Measurements from ENCODE around the gene SEC14L2.
"Not testable (repeated sequence)": the region's sequence is repeated elsewhere in the genome, so short reads cannot be mapped to it uniquely, and the experiment has no call there.

Gene SEC14L2

DNA sequence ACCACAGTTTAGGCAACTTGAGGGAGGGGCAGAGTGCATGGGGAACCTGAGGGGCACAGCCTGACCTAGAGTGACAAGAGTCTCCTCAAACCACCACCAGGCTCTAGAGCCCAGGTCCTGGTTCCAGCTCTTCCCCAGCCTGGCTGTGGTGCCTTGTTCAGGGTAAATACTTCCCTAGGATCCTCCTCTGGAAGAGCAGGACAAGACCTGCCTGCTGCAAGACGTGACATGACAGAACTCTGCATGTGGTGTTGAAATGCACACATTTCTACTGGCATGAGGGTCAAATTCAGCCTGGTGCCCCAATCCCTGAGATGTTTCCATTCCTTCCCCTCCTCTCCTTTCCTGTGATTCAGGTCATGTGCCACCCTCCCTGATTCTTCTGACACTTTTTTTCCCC lies 3.3 kb downstream of the SEC14L2 start:
- H3K4me3 ChIP-seq (ENCODE audit: low read depth, low read length): no peak overlapping the region
- no peak overlapping the region for H2AFZ ChIP-seq
- no peaks in the 10 kb centered on the region for H3K36me3 ChIP-seq (ENCODE audit: control insufficient read depth, insufficient read depth, low read length)
- H3K79me2 ChIP-seq: no peaks in the 10 kb centered on the region
- TF ChIP-seq, protein P1, sequence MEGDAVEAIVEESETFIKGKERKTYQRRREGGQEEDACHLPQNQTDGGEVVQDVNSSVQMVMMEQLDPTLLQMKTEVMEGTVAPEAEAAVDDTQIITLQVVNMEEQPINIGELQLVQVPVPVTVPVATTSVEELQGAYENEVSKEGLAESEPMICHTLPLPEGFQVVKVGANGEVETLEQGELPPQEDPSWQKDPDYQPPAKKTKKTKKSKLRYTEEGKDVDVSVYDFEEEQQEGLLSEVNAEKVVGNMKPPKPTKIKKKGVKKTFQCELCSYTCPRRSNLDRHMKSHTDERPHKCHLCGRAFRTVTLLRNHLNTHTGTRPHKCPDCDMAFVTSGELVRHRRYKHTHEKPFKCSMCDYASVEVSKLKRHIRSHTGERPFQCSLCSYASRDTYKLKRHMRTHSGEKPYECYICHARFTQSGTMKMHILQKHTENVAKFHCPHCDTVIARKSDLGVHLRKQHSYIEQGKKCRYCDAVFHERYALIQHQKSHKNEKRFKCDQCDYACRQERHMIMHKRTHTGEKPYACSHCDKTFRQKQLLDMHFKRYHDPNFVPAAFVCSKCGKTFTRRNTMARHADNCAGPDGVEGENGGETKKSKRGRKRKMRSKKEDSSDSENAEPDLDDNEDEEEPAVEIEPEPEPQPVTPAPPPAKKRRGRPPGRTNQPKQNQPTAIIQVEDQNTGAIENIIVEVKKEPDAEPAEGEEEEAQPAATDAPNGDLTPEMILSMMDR (IDR thresholded peaks at IDR 0.05): no peak
- H3K27ac ChIP-seq: no peak overlapping the region
- H3K9me3 ChIP-seq (ENCODE audit: control insufficient read depth, low read length): no peaks in the 10 kb centered on the region
- no peak overlapping the region for H3K4me2 ChIP-seq (ENCODE audit: low read length)
- H3K27me3 ChIP-seq (ENCODE audit: control insufficient read depth, insufficient read depth, low read length): no peaks in the 10 kb centered on the region
- H3K4me1 ChIP-seq: peaks cover 3% of the 10 kb centered on the region
- no peak overlapping the region for H3K9ac ChIP-seq

DNA sequence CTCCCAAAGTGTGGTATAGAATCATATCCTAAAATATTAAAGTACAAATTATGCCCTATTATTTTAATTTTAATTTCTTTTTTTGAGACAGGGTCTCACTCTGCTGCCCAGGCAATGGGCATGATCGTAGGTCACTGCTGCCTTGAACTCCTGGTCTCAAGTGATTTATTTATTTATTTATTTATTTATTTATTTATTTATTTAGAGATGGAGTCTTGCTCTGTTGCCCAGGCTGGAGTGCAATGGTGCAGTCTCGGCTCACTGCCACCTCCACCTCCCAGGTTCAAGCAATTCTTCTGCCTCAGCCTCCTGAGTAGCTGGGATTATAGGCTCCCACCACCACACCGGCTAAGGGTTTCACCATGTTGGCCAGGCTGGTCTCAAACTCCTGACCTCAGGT lies 4.2 kb downstream of the SEC14L2 start:
- not testable (repeated sequence) for H3K36me3 ChIP-seq (ENCODE audit: control insufficient read depth, insufficient read depth, low read length); H2AFZ ChIP-seq; H3K9ac ChIP-seq; H3K4me2 ChIP-seq (ENCODE audit: low read length); H3K27ac ChIP-seq; H3K4me3 ChIP-seq (ENCODE audit: low read depth, low read length); H3K27me3 ChIP-seq (ENCODE audit: control insufficient read depth, insufficient read depth, low read length); H3K79me2 ChIP-seq; H3K4me1 ChIP-seq; H3K9me3 ChIP-seq (ENCODE audit: control insufficient read depth, low read length)

DNA sequence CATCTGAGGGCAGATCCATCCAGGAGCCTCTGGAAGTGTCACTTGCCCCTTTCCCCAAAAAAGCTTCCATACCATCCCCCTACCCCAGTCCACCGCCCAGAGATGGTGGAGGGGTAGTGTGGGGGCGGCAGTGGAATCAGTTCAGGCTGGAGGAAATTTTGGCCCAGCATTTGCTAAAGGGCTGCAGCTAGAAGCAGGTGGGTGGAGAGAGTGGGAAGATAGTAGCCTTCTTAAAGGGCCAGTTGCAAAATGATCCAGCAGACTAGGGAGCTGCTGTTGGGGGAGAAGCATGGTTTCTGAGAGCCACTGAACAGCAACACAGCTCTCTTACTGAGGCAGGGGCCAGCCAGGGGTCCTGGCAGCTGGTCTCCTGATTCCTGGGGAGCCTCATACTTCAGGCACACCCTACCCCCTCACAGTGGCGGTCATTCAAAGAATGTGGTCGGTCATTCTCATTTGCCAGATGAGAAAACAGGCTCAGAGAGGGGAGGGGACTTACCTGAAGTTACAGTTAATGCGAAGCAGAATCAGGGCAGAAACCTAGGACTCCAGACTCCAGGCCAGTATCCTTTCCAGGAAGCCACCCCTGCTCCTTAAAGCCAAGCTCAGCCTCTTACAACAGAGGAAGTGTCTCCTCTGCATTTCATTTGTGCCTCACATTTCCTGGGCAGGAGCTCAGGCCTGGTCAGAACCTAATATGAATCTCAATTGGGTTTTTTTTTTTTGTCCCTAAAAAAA lies 5.4 kb downstream of the SEC14L2 start:
- Histone ChIP-seq H3K79me2 (no peaks in the 10 kb centered on the region), H2AFZ (no peak overlapping the region), H3K9ac (no peak overlapping the region), H3K36me3 (ENCODE audit: control insufficient read depth, insufficient read depth, low read length) (no peaks in the 10 kb centered on the region), H3K4me1 (peaks cover 3% of the 10 kb centered on the region), H3K4me2 (ENCODE audit: low read length) (no peak overlapping the region), H3K27me3 (ENCODE audit: control insufficient read depth, insufficient read depth, low read length) (no peaks in the 10 kb centered on the region), H3K9me3 (ENCODE audit: control insufficient read depth, low read length) (no peaks in the 10 kb centered on the region), H3K27ac (no peak overlapping the region), H3K4me3 (ENCODE audit: low read depth, low read length) (no peak overlapping the region)
- TF ChIP-seq, protein P1 (IDR thresholded peaks at IDR 0.05): no peak

DNA sequence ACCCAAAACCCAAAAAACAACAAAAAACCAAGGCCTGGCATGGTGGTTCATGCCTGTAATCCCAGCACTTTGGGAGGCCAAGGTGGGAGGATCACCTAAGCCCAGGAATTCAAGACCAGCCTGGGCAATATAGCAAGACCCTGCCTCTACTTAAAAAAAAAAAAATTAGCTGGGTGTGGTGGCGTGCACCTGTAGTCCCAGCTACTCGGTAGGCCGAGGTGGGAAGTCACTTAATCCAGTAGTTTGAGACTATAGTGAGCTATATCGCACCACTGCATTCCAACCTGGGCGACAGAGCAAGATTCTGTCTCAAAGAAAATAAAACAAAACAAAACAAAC lies 5.9 kb downstream of the SEC14L2 start:
- H3K27ac ChIP-seq; H3K4me3 ChIP-seq (ENCODE audit: low read depth, low read length); H3K79me2 ChIP-seq; H2AFZ ChIP-seq; H3K36me3 ChIP-seq (ENCODE audit: control insufficient read depth, insufficient read depth, low read length); H3K9ac ChIP-seq; H3K9me3 ChIP-seq (ENCODE audit: control insufficient read depth, low read length); H3K4me1 ChIP-seq; H3K27me3 ChIP-seq (ENCODE audit: control insufficient read depth, insufficient read depth, low read length); H3K4me2 ChIP-seq (ENCODE audit: low read length): not testable (repeated sequence)

DNA sequence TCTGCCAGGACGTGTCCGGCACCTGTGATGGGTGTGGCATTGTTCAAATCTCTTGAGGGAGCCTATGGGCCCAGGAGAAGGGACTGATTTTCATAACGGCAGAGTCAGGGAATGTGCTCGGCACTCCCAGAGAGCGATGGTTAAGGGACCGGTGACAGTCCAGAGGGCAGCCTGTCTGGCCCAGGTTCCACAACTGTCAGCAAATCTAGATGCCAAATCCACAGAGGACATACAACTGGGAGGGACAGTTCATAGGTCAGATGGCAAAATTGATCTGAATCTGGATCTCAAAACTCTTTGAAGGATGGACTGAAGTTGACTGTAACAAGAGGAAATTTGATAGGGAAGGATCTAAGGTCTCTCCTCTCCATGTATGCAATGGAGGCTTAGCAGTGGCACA lies 7.5 kb downstream of the SEC14L2 start:
- no peaks in the 10 kb centered on the region for H3K79me2 ChIP-seq
- H3K4me2 ChIP-seq (ENCODE audit: low read length): no peak overlapping the region
- TF ChIP-seq, protein P1 (IDR thresholded peaks at IDR 0.05): no peak
- peaks cover 3% of the 10 kb centered on the region for H3K4me1 ChIP-seq
- no peak overlapping the region for H3K27ac ChIP-seq
- H3K9me3 ChIP-seq (ENCODE audit: control insufficient read depth, low read length): no peaks in the 10 kb centered on the region
- no peaks in the 10 kb centered on the region for H3K36me3 ChIP-seq (ENCODE audit: control insufficient read depth, insufficient read depth, low read length)
- H3K27me3 ChIP-seq (ENCODE audit: control insufficient read depth, insufficient read depth, low read length): no peaks in the 10 kb centered on the region
- H3K4me3 ChIP-seq (ENCODE audit: low read depth, low read length): no peak overlapping the region
- no peak overlapping the region for H3K9ac ChIP-seq
- no peak overlapping the region for H2AFZ ChIP-seq

DNA sequence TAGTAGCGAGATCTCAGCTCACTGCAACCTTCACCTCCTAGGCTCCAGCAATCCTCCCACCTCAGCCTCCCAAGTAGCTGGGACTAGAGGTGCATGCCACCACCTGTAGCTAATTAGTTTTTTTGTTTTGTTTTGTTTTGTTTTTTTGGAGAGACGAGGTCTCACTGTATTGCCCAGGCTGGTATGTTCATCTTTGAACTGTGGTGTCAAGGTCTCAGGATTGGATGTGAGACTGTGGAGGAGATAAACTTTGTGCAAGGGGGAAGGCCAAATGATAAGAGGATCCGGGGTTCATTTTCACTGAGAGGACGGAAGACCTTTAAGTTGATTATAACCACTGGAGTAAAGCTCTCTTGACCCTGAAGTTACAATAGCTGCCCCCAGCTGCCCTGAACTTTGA lies 8.9 kb downstream of the SEC14L2 start:
- H3K4me2 ChIP-seq (ENCODE audit: low read length): no peak overlapping the region
- TF ChIP-seq, protein P1 (IDR thresholded peaks at IDR 0.05): no peak
- no peak overlapping the region for H3K4me3 ChIP-seq (ENCODE audit: low read depth, low read length)
- H3K36me3 ChIP-seq (ENCODE audit: control insufficient read depth, insufficient read depth, low read length): no peaks in the 10 kb centered on the region
- H3K9ac ChIP-seq: no peak overlapping the region
- no peaks in the 10 kb centered on the region for H3K27me3 ChIP-seq (ENCODE audit: control insufficient read depth, insufficient read depth, low read length)
- no peak overlapping the region for H2AFZ ChIP-seq
- no peaks in the 10 kb centered on the region for H3K9me3 ChIP-seq (ENCODE audit: control insufficient read depth, low read length)
- H3K79me2 ChIP-seq: no peaks in the 10 kb centered on the region
- H3K4me1 ChIP-seq: peaks cover 3% of the 10 kb centered on the region
- no peak overlapping the region for H3K27ac ChIP-seq

Measured in parathyroid adenoma (tissue), 2 donors.